Brain microvascular endothelial cell (primary cell): ENCODE data around the gene AMBRA1.

ENCODE experiments used
- DNase-seq: peaks from one replicate; pipeline ENCODE4 v3.0.0-alpha.2; 2020
- H3K27ac ChIP-seq: fragments of 250-450 bp; sonication (Bioruptor Pico); 2 replicates; pipeline ENCODE4 v1.5.1; 2020; ENCODE audit warnings: mild to moderate bottlenecking, moderate library complexity
- H3K27me3 ChIP-seq: fragments of 250-450 bp; sonication (Bioruptor Pico); replicated peaks from 2 replicates; pipeline ENCODE4 v1.5.1; 2020; ENCODE audit warnings: mild to moderate bottlenecking
- H3K36me3 ChIP-seq: fragments of 250-450 bp; sonication (Bioruptor Pico); replicated peaks from 2 replicates; pipeline ENCODE4 v1.5.1; 2020; ENCODE audit warnings: mild to moderate bottlenecking
- H3K4me3 ChIP-seq: 2 replicates; pipeline ENCODE4 v1.5.1; 2011; ENCODE audit warnings: low read depth, mild to moderate bottlenecking, control low read depth, low read length, moderate library complexity
- in situ Hi-C: cut with HindIII; loops from 2 replicates; pipeline ENCODE4 v1.10.0; 2017; ENCODE audit warnings: low sequenced_read_pairs, low pct_ligation_motif_present
- TF ChIP-seq, protein P1 (sequence below): IDR thresholded peaks from 2 replicates; pipeline ENCODE4 v1.5.1; 2011; ENCODE audit warnings: low read depth, mild to moderate bottlenecking, moderate library complexity, low read length, control low read depth, inconsistent platforms; ENCODE audit errors: missing control alignments

AMBRA1 gene

DNA sequence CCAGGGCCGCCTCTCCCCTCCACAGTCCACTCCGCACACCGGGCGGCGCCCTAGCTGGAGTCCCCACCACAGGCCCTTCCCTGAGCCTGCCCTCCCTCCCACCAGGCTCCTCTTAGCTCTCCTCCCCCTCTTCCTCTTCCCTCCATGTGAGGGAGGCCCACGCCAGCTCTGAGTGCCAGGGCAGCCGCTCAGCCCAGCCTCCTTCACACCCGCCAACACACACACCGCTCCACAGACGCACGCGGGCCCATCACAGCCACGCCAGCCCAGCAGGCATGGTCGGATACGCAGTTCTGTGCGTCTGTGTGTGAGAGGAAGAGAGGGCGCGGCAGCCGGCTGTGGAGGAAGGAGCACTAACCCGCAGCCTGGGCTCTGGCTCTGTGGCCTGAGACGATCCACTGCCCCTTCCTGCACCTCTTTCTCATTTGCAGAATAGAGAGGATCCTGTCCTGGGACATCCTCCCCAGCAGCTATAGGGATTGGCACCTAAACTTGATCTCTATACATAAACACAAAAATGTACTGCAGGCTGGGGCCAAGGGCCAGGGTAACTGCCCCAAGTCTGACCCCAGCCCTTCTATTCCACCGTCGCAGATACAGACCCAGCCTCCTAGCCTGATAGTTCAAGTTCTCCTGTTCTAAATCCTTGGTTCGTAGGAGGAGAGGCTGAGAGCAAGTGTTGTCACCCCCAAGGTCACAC lies 205.8 kb downstream of the AMBRA1 start:
- no peak for DNase-seq
- Histone ChIP-seq H3K27me3 (peaks cover 16% of the 10 kb centered on the region), H3K27ac (no peak overlapping the region), H3K36me3 (no peaks in the 10 kb centered on the region), H3K4me3 (no peak overlapping the region)
- in situ Hi-C loops = no loop called here
- TF ChIP-seq, protein P1, sequence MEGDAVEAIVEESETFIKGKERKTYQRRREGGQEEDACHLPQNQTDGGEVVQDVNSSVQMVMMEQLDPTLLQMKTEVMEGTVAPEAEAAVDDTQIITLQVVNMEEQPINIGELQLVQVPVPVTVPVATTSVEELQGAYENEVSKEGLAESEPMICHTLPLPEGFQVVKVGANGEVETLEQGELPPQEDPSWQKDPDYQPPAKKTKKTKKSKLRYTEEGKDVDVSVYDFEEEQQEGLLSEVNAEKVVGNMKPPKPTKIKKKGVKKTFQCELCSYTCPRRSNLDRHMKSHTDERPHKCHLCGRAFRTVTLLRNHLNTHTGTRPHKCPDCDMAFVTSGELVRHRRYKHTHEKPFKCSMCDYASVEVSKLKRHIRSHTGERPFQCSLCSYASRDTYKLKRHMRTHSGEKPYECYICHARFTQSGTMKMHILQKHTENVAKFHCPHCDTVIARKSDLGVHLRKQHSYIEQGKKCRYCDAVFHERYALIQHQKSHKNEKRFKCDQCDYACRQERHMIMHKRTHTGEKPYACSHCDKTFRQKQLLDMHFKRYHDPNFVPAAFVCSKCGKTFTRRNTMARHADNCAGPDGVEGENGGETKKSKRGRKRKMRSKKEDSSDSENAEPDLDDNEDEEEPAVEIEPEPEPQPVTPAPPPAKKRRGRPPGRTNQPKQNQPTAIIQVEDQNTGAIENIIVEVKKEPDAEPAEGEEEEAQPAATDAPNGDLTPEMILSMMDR = no peak

DNA sequence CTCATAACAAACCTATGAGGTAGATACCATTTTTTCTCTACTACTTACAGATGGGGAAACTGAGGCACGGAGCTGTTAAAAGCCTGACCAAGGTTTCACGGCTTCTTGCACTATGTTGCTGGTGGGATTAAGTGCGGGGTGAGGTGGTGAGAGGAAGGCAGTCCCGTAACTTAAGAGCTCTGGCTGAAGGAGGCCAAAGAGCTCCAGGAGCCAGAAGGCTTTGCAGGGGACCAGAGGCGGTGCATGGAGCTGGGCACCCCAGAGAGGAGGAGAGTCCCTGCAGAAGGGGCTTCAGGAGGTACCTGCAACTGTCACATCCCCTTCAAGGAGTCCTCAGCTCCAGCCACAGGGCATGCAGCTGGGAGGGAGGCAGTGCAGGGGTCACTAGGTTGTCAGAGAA lies 206.4 kb downstream of the AMBRA1 start:
- DNase-seq = no peak
- TF ChIP-seq, protein P1 = no peak
- H3K27ac ChIP-seq = no peak overlapping the region
- H3K4me3 ChIP-seq = no peak overlapping the region
- H3K27me3 ChIP-seq = peaks cover 16% of the 10 kb centered on the region
- H3K36me3 ChIP-seq = no peaks in the 10 kb centered on the region
- in situ Hi-C loops = no loop called here

DNA sequence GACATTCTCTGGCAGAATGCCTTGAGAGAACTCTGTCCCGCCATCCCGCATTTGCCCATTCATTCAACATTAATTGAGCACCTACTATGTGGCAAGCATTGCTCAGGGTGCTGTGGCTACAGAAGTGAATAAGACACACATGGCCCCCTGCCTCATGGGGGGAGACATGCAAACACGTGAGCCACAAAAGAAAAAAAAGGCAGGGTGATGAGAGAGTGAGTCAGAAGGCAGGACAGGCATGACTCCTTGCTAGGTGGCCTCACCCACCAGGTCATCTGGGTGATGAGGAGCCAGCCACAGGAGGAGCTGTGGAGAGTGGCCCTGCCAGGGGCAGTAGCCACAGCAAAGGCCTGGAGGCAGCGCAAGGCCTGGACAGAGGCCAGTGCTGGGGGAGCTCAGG lies 207.1 kb downstream of the AMBRA1 start:
- in situ Hi-C loops = no loop called here
- Histone ChIP-seq H3K4me3 (no peak overlapping the region), H3K36me3 (no peaks in the 10 kb centered on the region), H3K27me3 (peaks cover 16% of the 10 kb centered on the region), H3K27ac (no peak overlapping the region)
- DNase-seq = no peak
- TF ChIP-seq, protein P1 = no peak

DNA sequence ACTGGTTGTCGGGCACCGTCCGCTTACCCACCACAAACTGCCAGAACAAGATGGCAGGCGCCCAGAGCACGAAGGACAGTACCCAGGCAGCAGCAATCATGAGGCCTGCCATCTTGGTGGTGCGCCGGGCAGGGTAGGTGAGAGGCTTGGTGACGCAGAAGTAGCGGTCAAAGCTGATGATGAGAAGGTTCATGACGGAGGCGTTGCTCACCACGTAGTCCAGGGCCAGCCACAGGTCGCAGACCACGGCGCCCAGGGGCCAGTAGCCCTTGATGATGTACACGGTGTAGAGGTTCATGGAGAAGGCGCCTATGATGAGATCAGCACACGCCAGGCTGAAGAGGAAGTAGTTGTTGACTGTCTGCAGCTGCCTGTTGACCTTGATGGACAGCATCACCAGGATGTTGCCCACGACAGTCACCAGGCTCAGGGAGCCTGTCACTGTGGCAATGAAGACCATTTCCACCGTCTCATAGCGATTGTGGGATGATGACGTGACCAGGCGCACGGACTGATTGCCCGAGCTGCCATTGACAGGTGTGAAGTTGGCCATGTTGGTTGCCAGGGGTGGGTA lies 207.7 kb downstream of the AMBRA1 start:
- no peak overlapping the region for H3K27ac ChIP-seq
- DNase-seq = no peak
- H3K36me3 ChIP-seq = no peaks in the 10 kb centered on the region
- peaks cover 13% of the 10 kb centered on the region for H3K27me3 ChIP-seq
- no peak overlapping the region for H3K4me3 ChIP-seq
- in situ Hi-C loops = no loop called here
- TF ChIP-seq, protein P1 = no peak

DNA sequence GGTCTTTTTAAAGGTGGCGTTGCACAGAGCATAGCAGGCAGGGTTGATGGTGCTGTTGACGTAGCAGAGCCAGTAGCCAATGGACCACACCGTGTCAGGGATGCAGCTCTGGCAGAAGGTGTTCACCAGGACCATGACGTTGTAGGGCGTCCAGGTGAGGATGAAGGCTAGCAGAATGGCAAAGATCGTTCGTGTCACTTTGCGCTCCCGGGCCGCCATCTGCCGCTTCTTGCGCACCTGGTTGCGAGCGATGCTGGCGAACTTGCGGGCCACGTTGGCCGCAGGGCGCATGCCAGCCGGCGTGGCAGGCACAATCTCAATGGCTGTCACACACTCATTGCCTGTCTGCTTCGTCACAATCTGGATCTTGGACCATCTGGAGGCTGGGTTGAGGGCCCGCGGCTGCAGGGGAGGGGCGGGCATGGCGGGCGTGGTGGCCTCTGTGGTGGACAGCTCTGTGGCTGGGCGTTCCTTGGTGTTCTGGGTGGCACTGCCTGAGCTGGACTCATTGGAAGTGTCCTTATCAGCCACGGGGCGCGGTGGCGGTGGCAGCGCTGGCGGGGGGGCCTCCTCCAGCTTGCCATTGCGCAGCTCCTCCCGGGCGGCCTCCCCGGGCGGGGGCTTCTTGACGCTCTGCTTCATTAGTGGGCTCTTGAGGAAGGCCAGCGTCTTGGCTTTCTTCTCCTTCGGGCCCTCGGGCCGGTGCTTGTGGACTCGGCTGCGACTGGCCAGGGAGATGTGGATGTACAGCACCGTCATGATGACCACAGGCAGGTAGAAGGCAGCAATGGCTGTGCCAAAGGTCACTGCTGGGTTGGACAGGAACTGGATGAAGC lies 208.4 kb downstream of the AMBRA1 start:
- in situ Hi-C loops = no loop called here

More for the DNA sequence above, 208.4 kb downstream of the AMBRA1 start:
- Histone ChIP-seq H3K4me3 (no peak overlapping the region), H3K36me3 (no peaks in the 10 kb centered on the region), H3K27me3 (peaks cover 9% of the 10 kb centered on the region), H3K27ac (no peak overlapping the region)
- DNase-seq = no peak
- TF ChIP-seq, protein P1 = no peak
